ENCODE results near the gene INPP4A.

- peak in 3 of 4 donors; percentile 32 to 81 (median 49) for TF ChIP-seq POLR2A (IDR thresholded peaks at IDR 0.05)
- TF ChIP-seq CTCF (IDR thresholded peaks at IDR 0.05), result peak in 5 of 6 experiments; percentile 9 to 67 (median 47)
- no peak for TF ChIP-seq POLR2AphosphoS5 (IDR thresholded peaks at IDR 0.05)
Measured at GRCh38 chr2:98444436-98445176, at the start of gene INPP4A.

Measured in upper lobe of left lung (tissue), 4 donors.